ENCODE data around the gene SLC25A19. TPM values are rescaled to one million over a fixed set of nuclear protein-coding genes. Genes with fewer than 3 reads are reported as not detected.

Gene SLC25A19
- 22.5 TPM for total RNA-seq

GRCh38 chr17:75289115-75289831, at the start of gene SLC25A19:
Gene SLC25A19 (minus strand): TSS chr17:75289433. CDS start chr17:75286764, 2,669 bp downstream.
- peak; percentile 99 for ATAC-seq
- intact Hi-C loops (cut with DNase I): no loop called here
- peak; percentile 97 for DNase-seq (ENCODE audit: low spot score)

- DNase-seq (ENCODE audit: low spot score) (no peak), ATAC-seq (peak; percentile 48)
- intact Hi-C loops (cut with DNase I): no loop called here
Measured at GRCh38 chr17:75338335-75338734, 49.1 kb upstream of the SLC25A19 start.

DNA sequence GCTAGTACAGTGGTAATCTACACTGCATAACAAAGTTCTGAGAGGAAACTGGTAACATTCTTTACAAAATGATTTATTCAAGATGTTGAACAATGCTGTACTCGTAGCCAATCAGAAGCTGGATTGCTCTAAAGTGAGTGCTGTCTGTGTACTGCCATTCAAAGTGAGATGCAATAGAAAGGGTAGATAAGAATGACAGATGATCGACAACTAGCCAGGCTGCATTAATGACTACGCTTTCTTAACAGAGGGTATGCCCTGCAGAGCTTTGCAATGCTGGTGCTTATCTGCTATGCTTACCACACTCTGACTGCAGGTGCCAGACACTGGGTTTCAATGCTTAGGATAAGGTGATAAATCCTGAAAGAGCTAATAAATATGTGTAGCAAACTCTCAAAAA, 46.1 kb upstream of the SLC25A19 start:
- ATAC-seq: no peak
- DNase-seq (ENCODE audit: low spot score): no peak
- intact Hi-C loops (cut with DNase I): no loop called here

DNA sequence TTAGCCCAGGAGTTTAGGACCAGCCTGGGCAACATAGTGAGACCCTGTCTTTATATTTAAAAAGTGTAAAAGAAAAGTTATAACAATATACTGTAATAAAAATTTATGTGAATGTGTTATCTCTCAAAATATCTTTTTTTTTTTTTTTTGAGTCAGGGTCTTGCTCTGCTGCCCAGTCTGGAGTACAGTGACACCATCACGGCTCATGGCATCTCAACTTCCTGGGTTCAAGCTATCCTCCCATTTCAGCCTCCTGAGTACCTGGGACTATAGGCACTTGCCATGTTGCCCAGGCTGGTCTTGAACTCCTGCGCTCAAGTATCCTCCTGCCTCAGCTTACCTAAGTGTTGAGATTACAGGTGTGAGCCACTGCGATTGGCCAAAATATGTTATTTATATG, 45.5 kb upstream of the SLC25A19 start:
- ATAC-seq (no peak), DNase-seq (ENCODE audit: low spot score) (no peak)
- intact Hi-C loops (cut with DNase I): no loop called here

DNA sequence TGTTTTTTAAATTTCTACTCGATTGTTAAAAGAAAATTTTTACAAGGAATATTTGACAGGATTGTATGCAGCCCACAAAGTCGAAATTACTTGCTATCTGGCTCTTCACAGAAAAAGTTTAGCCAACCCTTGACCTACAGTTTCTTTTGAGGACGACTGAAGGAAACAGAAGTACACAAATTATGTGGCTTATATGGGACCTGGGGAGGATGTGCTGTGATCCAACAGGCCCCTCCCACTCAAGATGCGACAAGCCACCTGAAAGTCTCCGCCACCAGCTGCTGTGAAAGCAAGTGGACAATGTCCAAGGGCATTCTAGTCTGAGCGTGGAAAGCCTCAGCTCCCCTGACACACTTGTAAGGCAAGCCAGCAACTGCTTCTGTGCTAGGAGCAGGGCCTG, 42.4 kb upstream of the SLC25A19 start:
- ATAC-seq (no peak), DNase-seq (ENCODE audit: low spot score) (no peak)
- intact Hi-C loops (cut with DNase I): no loop called here

GRCh38 chr17:75327757-75328156, 38.5 kb upstream of the SLC25A19 start:
- DNase-seq (ENCODE audit: low spot score): no peak
- intact Hi-C loops (cut with DNase I): no loop called here
- ATAC-seq: no peak

GRCh38 chr17:75326226-75326848, 37.1 kb upstream of the SLC25A19 start:
- no peak for ATAC-seq
- intact Hi-C loops (cut with DNase I): no loop called here
- DNase-seq (ENCODE audit: low spot score): no peak

DNA sequence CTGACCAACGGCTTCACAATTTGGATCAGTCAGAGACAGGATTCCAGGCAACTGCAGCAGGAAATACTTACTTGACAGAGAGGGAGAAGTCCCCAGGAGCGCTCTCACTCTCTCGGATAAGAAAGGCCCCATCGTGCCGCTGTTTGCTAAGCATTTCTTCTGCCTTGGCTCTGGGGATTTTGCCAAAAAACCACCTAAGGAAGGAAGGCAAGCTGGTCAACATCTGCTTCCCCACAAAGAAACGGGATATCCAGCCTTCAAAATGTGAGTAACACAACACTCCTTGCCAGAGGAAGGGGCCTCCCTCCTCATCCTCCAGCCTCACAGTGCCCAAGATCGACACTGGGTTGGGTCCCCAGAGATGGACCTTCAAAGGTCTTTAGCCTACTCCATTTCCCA, 36.6 kb upstream of the SLC25A19 start:
- ATAC-seq: peak; percentile 29
- DNase-seq (ENCODE audit: low spot score): no peak
- intact Hi-C loops (cut with DNase I): no loop called here

DNA sequence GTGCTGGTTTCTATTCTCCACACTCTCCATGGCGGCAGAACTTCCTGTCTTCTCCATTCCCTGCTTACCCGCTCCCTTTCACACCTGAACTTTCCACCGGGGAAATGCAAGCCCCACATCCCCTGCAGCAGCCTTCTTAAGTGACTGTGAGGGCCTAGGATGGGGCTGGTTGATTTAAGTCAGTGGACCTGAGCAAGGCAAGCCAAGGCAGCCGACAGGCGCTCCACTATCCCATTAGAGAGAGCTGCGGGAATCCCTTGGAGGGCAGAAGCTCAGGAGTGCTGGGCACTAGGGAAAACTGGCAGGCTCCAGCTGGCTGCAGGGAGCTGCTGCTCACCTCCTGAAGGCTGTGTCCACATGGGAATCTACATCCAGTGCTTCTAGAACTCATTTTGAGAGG, 36.1 kb upstream of the SLC25A19 start:
- DNase-seq (ENCODE audit: low spot score): no peak
- intact Hi-C loops (cut with DNase I): no loop called here
- ATAC-seq: no peak

- ATAC-seq (no peak), DNase-seq (ENCODE audit: low spot score) (no peak)
- intact Hi-C loops (cut with DNase I): loop anchor here (5.0 kb wide), 1 partner anchor 86 kb away; the partner anchor contains the start of gene GRB2
Measured at GRCh38 chr17:75321506-75321905, 32.3 kb upstream of the SLC25A19 start.

- intact Hi-C loops (cut with DNase I): loop anchor here (5.0 kb wide), 1 partner anchor 87 kb away; the partner anchor contains the start of gene GRB2
- DNase-seq (ENCODE audit: low spot score) (no peak), ATAC-seq (no peak)
Measured at GRCh38 chr17:75319904-75320691, 30.9 kb upstream of the SLC25A19 start.

DNA sequence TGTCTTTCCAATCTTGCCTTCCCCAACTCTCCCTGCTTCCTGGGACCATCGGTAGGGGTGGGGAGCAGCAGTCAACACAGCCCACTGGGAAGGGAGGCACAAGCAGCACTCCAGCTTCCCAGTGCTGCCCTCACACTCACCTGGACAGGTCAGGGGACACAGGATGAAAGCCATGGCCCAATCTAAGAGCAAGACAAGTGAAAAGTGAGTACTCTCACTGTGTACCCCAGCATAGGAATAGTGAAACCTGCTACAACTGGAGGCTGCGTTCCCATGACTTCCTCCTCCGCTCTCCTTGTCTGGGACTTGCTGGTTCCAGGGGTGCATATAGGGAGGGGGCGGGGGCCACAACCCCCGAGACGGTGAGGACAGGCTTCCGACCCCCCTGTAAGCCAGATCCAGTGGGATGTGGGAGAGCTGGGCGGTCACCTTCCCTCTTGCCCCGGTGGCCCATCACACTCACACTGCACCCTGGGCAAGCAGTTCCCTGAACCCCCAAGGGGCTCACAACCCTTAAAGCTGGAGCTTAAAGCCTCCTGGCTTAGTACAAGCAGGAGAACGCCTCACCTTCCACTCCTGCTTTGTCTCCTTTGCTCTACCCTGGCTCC, 29.5 kb upstream of the SLC25A19 start:
- intact Hi-C loops (cut with DNase I): no loop called here
- ATAC-seq (no peak), DNase-seq (ENCODE audit: low spot score) (no peak)

GRCh38 chr17:75318211-75318610, 29.0 kb upstream of the SLC25A19 start:
- intact Hi-C loops (cut with DNase I): no loop called here
- no peak for DNase-seq (ENCODE audit: low spot score)
- no peak for ATAC-seq

- intact Hi-C loops (cut with DNase I): no loop called here
- DNase-seq (ENCODE audit: low spot score) (no peak), ATAC-seq (no peak)
Measured at GRCh38 chr17:75317671-75318070, 28.4 kb upstream of the SLC25A19 start.

GRCh38 chr17:75316253-75316652, 27.0 kb upstream of the SLC25A19 start:
- intact Hi-C loops (cut with DNase I): no loop called here
- ATAC-seq: no peak
- DNase-seq (ENCODE audit: low spot score): no peak

DNA sequence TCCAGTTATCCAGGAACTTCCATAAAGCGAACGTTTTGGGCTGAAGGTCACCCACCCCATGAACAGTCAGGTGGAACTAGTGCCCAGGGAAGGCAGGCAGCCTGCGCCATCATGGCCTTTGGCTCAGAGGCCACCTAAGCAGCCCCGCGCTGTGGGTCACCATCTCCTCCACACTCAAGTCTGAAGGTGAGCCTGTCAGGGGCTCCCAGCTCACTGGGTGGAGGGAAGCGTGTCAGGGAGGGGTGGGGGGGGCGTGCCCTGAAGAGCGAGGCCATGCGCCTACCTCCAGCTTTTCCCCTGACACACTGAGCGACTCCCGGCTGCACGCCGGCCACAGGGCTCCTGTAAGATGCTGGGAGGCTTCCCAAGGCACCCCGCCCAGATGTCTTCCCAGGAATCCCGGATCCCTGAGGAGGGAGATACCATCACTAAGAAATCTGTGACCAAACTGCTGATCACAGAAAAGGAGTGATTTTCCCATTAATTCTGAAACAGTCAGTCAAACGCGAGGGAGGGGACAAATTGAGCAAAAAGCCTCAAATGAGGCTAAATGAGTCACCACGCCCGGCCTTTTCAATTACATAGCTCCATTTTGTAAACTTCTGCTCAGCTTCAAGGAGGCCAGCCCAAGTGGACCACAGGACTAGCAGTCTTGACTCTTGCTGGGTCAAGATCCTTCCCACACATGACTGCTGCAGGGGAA, 26.5 kb upstream of the SLC25A19 start:
- ATAC-seq (no peak), DNase-seq (ENCODE audit: low spot score) (no peak)
- intact Hi-C loops (cut with DNase I): no loop called here

- ATAC-seq: peak; percentile 68
- intact Hi-C loops (cut with DNase I): no loop called here
- no peak for DNase-seq (ENCODE audit: low spot score)
Measured at GRCh38 chr17:75313941-75314551, 24.8 kb upstream of the SLC25A19 start.

DNA sequence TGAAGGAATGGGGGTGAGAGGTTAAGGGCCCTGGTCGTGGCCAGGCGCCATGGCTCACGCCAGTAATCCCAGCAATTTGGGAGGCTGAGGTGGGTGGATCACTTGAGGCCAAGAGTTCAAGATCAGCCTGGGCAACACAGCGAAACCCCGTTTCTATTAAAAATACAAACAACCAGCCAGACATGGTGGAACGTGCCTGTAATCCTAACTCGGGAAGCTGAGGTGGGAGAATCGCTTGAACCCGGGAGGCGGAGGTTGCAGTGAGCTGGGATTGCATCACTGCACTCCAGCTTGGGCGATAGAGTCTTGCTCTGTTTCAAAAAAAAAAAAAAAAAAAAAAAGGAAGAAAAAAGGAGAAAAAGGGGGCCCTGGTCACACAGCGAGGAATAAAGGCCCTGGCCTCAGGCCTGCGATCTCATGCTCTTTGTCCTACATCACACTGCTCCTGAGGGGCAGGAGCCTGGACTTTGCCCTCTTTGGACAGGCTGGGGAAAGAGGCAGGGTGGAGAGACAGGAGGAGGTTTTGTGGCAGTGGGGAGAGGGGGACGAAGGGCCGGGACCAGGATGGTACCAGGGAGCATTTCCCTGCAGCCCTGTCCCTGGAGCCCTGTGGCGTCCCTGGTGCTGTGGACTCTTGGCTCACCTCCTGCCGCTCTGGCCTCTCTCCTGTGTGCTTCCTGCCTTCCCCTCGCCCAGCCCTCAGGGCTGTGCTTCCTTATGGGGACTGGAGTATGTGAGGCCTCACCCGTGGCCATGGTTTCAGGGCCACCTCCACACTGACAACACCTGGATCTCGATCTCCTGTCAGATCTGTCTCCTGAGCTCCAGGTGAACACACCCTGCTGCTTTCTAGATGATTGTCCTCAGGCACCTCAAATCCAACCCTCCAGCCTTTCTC, 19.7 kb upstream of the SLC25A19 start:
- ATAC-seq: peak; percentile 58
- intact Hi-C loops (cut with DNase I): no loop called here
- DNase-seq (ENCODE audit: low spot score): no peak
